ENCODE measurements around the gene ZC3H7A.

Gene ZC3H7A

GRCh38 chr16:11755022-11755760, 41.9 kb downstream of the ZC3H7A start:
- Mint-ChIP-seq H3K4me1 (no peaks in the 10 kb centered on the region), H3K27me3 (no peaks in the 10 kb centered on the region), H3K9me3 (no peaks in the 10 kb centered on the region), H3K4me3 (no peak overlapping the region), H3K36me3 (ENCODE audit: insufficient read depth) (peaks cover 75% of the 10 kb centered on the region), H3K27ac (ENCODE audit: low read depth) (no peak overlapping the region)
- no peak for DNase-seq (ENCODE audit: low spot score in 2 of 2)
- no peak for ATAC-seq (replicated peaks; ENCODE audit: extremely low read depth, poor library complexity, severe bottlenecking)

GRCh38 chr16:11752856-11753255, 44.2 kb downstream of the ZC3H7A start:
- Mint-ChIP-seq H3K4me3 (no peak overlapping the region), H3K27ac (ENCODE audit: low read depth) (no peak overlapping the region), H3K36me3 (ENCODE audit: insufficient read depth) (peaks cover 79% of the 10 kb centered on the region), H3K9me3 (no peaks in the 10 kb centered on the region), H3K4me1 (no peaks in the 10 kb centered on the region), H3K27me3 (no peaks in the 10 kb centered on the region)
- ATAC-seq (replicated peaks; ENCODE audit: extremely low read depth, poor library complexity, severe bottlenecking) (no peak), DNase-seq (ENCODE audit: low spot score in 2 of 2) (no peak)

GRCh38 chr16:11750056-11750455, 47.0 kb downstream of the ZC3H7A start:
- H3K36me3 Mint-ChIP-seq (ENCODE audit: insufficient read depth) = peaks cover 58% of the 10 kb centered on the region
- no peaks in the 10 kb centered on the region for H3K9me3 Mint-ChIP-seq
- DNase-seq (ENCODE audit: low spot score in 2 of 2) = no peak
- no peaks in the 10 kb centered on the region for H3K27me3 Mint-ChIP-seq
- no peaks in the 10 kb centered on the region for H3K4me1 Mint-ChIP-seq
- no peak for ATAC-seq (replicated peaks; ENCODE audit: extremely low read depth, poor library complexity, severe bottlenecking)
- no peak overlapping the region for H3K4me3 Mint-ChIP-seq
- H3K27ac Mint-ChIP-seq (ENCODE audit: low read depth) = no peak overlapping the region

- H3K4me1 Mint-ChIP-seq = peaks cover 7% of the 10 kb centered on the region
- H3K27ac Mint-ChIP-seq (ENCODE audit: low read depth) = no peak overlapping the region
- no peaks in the 10 kb centered on the region for H3K27me3 Mint-ChIP-seq
- DNase-seq (ENCODE audit: low spot score in 2 of 2) (no peak), ATAC-seq (replicated peaks; ENCODE audit: extremely low read depth, poor library complexity, severe bottlenecking) (no peak)
- no peaks in the 10 kb centered on the region for H3K9me3 Mint-ChIP-seq
- no peak overlapping the region for H3K4me3 Mint-ChIP-seq
- peaks cover 51% of the 10 kb centered on the region for H3K36me3 Mint-ChIP-seq (ENCODE audit: insufficient read depth)
These were observed 48.4 kb downstream of the ZC3H7A start for GRCh38 chr16:11748404-11749254.

GRCh38 chr16:11747949-11748403, 49.1 kb downstream of the ZC3H7A start:
- Mint-ChIP-seq H3K9me3 (no peaks in the 10 kb centered on the region), H3K4me1 (peaks cover 9% of the 10 kb centered on the region), H3K36me3 (ENCODE audit: insufficient read depth) (peaks cover 55% of the 10 kb centered on the region), H3K27ac (ENCODE audit: low read depth) (peak overlapping the region; percentile 3), H3K4me3 (no peak overlapping the region), H3K27me3 (no peaks in the 10 kb centered on the region)
- no peak for ATAC-seq (replicated peaks; ENCODE audit: extremely low read depth, poor library complexity, severe bottlenecking)
- no peak for DNase-seq (ENCODE audit: low spot score in 2 of 2)

GRCh38 chr16:11744075-11744470, 53.0 kb downstream of the ZC3H7A start:
- Mint-ChIP-seq H3K27ac (ENCODE audit: low read depth) (peak overlapping the region; percentile 96), H3K4me1 (peaks cover 36% of the 10 kb centered on the region), H3K36me3 (ENCODE audit: insufficient read depth) (peaks cover 31% of the 10 kb centered on the region), H3K4me3 (peak overlapping the region; percentile 98), H3K27me3 (no peaks in the 10 kb centered on the region), H3K9me3 (no peaks in the 10 kb centered on the region)
- ATAC-seq (replicated peaks; ENCODE audit: extremely low read depth, poor library complexity, severe bottlenecking) = no peak
- no peak for DNase-seq (ENCODE audit: low spot score in 2 of 2)

GRCh38 chr16:11743308-11744074, 53.6 kb downstream of the ZC3H7A start:
- Mint-ChIP-seq H3K9me3 (no peaks in the 10 kb centered on the region), H3K36me3 (ENCODE audit: insufficient read depth) (peaks cover 29% of the 10 kb centered on the region), H3K27me3 (no peaks in the 10 kb centered on the region), H3K27ac (ENCODE audit: low read depth) (peak overlapping the region; percentile 96), H3K4me1 (peaks cover 41% of the 10 kb centered on the region), H3K4me3 (peak overlapping the region; percentile 98)
- ATAC-seq (replicated peaks; ENCODE audit: extremely low read depth, poor library complexity, severe bottlenecking) (no peak), DNase-seq (ENCODE audit: low spot score in 2 of 2) (peak in 1 of 2 donors; percentile 22)

- ATAC-seq (replicated peaks; ENCODE audit: extremely low read depth, poor library complexity, severe bottlenecking) = peak; percentile 90
- H3K4me3 Mint-ChIP-seq = peak within 1 kb of the TSS; percentile 98
- peak; percentile 99 for DNase-seq (ENCODE audit: low spot score in 2 of 2)
- peaks cover 49% of the 10 kb centered on the region for H3K4me1 Mint-ChIP-seq
- H3K27ac Mint-ChIP-seq (ENCODE audit: low read depth) = peak within 1 kb of the TSS; percentile 96
- no peaks in the 10 kb centered on the region for H3K27me3 Mint-ChIP-seq
- peaks cover 27% of the 10 kb centered on the region for H3K36me3 Mint-ChIP-seq (ENCODE audit: insufficient read depth)
- no peaks in the 10 kb centered on the region for H3K9me3 Mint-ChIP-seq
These were observed 54.3 kb downstream of the ZC3H7A start, which contains the start of gene TXNDC11 for GRCh38 chr16:11742536-11743307. TXNDC11 (minus strand) TSS chr16:11742857; CDS start chr16:11742730, 127 bp downstream.

- DNase-seq (ENCODE audit: low spot score in 2 of 2) = peak in 1 of 2 donors; percentile 19
- ATAC-seq (replicated peaks; ENCODE audit: extremely low read depth, poor library complexity, severe bottlenecking) = peak; percentile 29
- peaks cover 29% of the 10 kb centered on the region for H3K36me3 Mint-ChIP-seq (ENCODE audit: insufficient read depth)
These were observed 54.9 kb downstream of the ZC3H7A start for GRCh38 chr16:11742093-11742535.

GRCh38 chr16:11740567-11740966, 56.5 kb downstream of the ZC3H7A start:
- Mint-ChIP-seq H3K4me1 (peaks cover 70% of the 10 kb centered on the region), H3K27ac (ENCODE audit: low read depth) (no peak overlapping the region), H3K36me3 (ENCODE audit: insufficient read depth) (peaks cover 37% of the 10 kb centered on the region), H3K27me3 (no peaks in the 10 kb centered on the region), H3K9me3 (no peaks in the 10 kb centered on the region), H3K4me3 (peak overlapping the region; percentile 98)
- DNase-seq (ENCODE audit: low spot score in 2 of 2) (no peak), ATAC-seq (replicated peaks; ENCODE audit: extremely low read depth, poor library complexity, severe bottlenecking) (no peak)

More at GRCh38 chr16:11742093-11742535, 54.9 kb downstream of the ZC3H7A start:
- H3K9me3 Mint-ChIP-seq = no peaks in the 10 kb centered on the region
- peaks cover 54% of the 10 kb centered on the region for H3K4me1 Mint-ChIP-seq
- H3K4me3 Mint-ChIP-seq = peak overlapping the region; percentile 98
- peak overlapping the region; percentile 96 for H3K27ac Mint-ChIP-seq (ENCODE audit: low read depth)
- no peaks in the 10 kb centered on the region for H3K27me3 Mint-ChIP-seq

GRCh38 chr16:11738742-11739544, 58.1 kb downstream of the ZC3H7A start:
- Mint-ChIP-seq H3K9me3 (no peaks in the 10 kb centered on the region), H3K4me3 (peak overlapping the region; percentile 98), H3K36me3 (ENCODE audit: insufficient read depth) (peaks cover 50% of the 10 kb centered on the region), H3K4me1 (peaks cover 77% of the 10 kb centered on the region), H3K27ac (ENCODE audit: low read depth) (peak overlapping the region; percentile 53), H3K27me3 (no peaks in the 10 kb centered on the region)
- DNase-seq (ENCODE audit: low spot score in 2 of 2) (no peak), ATAC-seq (replicated peaks; ENCODE audit: extremely low read depth, poor library complexity, severe bottlenecking) (no peak)

All from central memory CD8-positive, alpha-beta T cell (primary cell).